ENCODE results near the gene TTC28.

DNA sequence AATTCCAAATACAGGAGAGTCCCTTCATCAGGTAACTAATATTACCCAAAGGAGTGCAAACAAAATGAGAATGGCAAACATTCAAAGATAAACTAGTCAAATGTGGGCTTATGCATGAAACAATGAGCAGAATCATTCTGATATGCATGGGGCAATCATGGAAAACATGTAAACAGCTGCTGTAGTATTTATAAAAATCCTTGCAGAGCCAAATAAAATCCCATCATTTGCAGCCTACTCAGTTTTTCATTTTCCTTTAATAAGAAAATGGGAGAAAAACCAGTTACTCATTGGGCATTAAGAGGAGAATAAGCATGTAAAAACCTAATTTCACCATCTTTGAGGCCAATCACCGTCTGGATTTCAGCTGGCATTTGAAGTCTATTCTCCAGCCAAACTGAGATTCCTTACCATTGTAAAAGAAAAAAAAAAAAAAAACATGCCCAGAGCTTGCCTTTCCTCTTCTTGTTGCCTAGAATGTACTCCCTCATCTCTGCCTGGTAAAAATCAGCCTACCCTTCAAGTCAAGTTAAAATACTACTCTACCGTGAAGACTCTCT is 249.1 kb downstream of the TTC28 start:
- TF ChIP-seq, protein P1, sequence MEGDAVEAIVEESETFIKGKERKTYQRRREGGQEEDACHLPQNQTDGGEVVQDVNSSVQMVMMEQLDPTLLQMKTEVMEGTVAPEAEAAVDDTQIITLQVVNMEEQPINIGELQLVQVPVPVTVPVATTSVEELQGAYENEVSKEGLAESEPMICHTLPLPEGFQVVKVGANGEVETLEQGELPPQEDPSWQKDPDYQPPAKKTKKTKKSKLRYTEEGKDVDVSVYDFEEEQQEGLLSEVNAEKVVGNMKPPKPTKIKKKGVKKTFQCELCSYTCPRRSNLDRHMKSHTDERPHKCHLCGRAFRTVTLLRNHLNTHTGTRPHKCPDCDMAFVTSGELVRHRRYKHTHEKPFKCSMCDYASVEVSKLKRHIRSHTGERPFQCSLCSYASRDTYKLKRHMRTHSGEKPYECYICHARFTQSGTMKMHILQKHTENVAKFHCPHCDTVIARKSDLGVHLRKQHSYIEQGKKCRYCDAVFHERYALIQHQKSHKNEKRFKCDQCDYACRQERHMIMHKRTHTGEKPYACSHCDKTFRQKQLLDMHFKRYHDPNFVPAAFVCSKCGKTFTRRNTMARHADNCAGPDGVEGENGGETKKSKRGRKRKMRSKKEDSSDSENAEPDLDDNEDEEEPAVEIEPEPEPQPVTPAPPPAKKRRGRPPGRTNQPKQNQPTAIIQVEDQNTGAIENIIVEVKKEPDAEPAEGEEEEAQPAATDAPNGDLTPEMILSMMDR (IDR thresholded peaks at IDR 0.05): no peak
- TF ChIP-seq POLR2A (IDR thresholded peaks at IDR 0.05) (no peak), POLR2AphosphoS5 (IDR thresholded peaks at IDR 0.05) (no peak)

Data from gastroesophageal sphincter (tissue), 3 donors.